DOHH2 (cell line): ENCODE results near the gene DENND4C.

Experiments
- H3F3A ChIP-seq: fragments of 200-600 bp; sonication (generic), shearing (Covaris generic); 2 replicates; pipeline ENCODE4 v1.6.0; 2016; ENCODE audit warnings: antibody characterized with exemption, mild to moderate bottlenecking; ENCODE audit not compliant: control insufficient read depth, insufficient read depth
- H3K27ac ChIP-seq: fragments of 200-600 bp; sonication (generic); 2 replicates; pipeline ENCODE4 v1.5.1; 2014; ENCODE audit warnings: low read depth, mild to moderate bottlenecking, low read length, moderate library complexity
- H3K27me3 ChIP-seq: fragments of 200-600 bp; sonication (generic); 2 replicates; pipeline ENCODE4 v1.6.1; 2014; ENCODE audit warnings: mild to moderate bottlenecking, low read length, mixed read lengths; ENCODE audit not compliant: control insufficient read depth
- H3K36me3 ChIP-seq: fragments of 200-600 bp; sonication (generic); 2 replicates; pipeline ENCODE4 v1.6.1; 2014; ENCODE audit warnings: mild to moderate bottlenecking, low read length, moderate library complexity, mixed read lengths; ENCODE audit not compliant: control insufficient read depth
- H3K4me1 ChIP-seq: fragments of 200-600 bp; sonication (generic); 2 replicates; pipeline ENCODE4 v1.6.1; 2014; ENCODE audit warnings: mild to moderate bottlenecking, low read length, mixed read lengths; ENCODE audit not compliant: control insufficient read depth
- H3K4me2 ChIP-seq: fragments of 200-600 bp; sonication (generic); 2 replicates; pipeline ENCODE4 v1.6.0; 2014; ENCODE audit warnings: mild to moderate bottlenecking, low read length, moderate library complexity
- H3K4me3 ChIP-seq: fragments of 200-600 bp; sonication (generic); 2 replicates; pipeline ENCODE4 v1.5.1; 2014; ENCODE audit warnings: mild to moderate bottlenecking, low read length, mixed read lengths
- H3K79me2 ChIP-seq: fragments of 200-600 bp; sonication (generic); 2 replicates; pipeline ENCODE4 v1.6.1; 2014; ENCODE audit warnings: mild to moderate bottlenecking, low read length, mixed read lengths; ENCODE audit not compliant: control insufficient read depth
- H3K9me2 ChIP-seq: fragments of 200-600 bp; sonication (generic); replicated peaks from 2 replicates; pipeline ENCODE4 v1.6.1; 2014; ENCODE audit warnings: mild to moderate bottlenecking, low read length, mixed read lengths; ENCODE audit not compliant: control insufficient read depth
- H3K9me3 ChIP-seq: fragments of 200-600 bp; sonication (generic); 2 replicates; pipeline ENCODE4 v1.6.1; 2014; ENCODE audit warnings: antibody characterized with exemption, low read length, mixed read lengths; ENCODE audit not compliant: control insufficient read depth, insufficient read depth
- H4K20me1 ChIP-seq: fragments of 200-600 bp; sonication (generic); 2 replicates; pipeline ENCODE4 v1.6.0; 2014; ENCODE audit warnings: low read depth, mild to moderate bottlenecking, antibody characterized with exemption, low read length, moderate library complexity; ENCODE audit not compliant: control insufficient read depth, insufficient read depth
- EZH2phosphoT487 ChIP-seq: fragments of 200-600 bp; sonication (generic); IDR thresholded peaks from 2 replicates; pipeline ENCODE4 v1.6.1; 2017; ENCODE audit warnings: borderline replicate concordance, mild to moderate bottlenecking, antibody characterized with exemption, low read length, moderate library complexity, mixed read lengths
- TF ChIP-seq, protein P1 (sequence below): fragments of 200-600 bp; sonication (generic); IDR thresholded peaks from one replicate; pipeline ENCODE4 v1.5.1; 2014; ENCODE audit warnings: antibody characterized with exemption, mild to moderate bottlenecking, low read depth, low read length; ENCODE audit not compliant: poor library complexity, severe bottlenecking

Gene DENND4C

DNA sequence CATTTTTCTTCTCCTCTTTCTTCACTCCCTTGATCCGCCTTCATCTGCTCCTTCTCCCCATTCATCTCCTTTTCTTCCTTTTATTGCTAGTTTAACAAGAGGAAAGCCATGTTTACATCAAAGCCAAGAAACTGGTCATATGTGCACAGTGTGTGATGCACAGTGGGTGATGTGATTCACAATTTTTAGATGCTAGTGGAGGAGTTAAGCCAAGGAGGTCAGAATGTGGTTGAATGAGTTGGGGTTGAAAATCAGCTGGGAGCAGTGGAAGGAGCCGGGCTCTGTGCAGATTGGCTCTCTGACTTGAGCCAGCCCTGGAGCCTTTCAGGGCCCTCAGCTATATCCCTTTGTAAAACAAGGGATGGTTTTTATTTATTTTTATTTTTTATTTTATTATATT is 185.7 kb downstream of the DENND4C start:
- H3K9me2 ChIP-seq = no peaks in the 10 kb centered on the region
- H3K79me2 ChIP-seq = no peaks in the 10 kb centered on the region
- H3K36me3 ChIP-seq = no peaks in the 10 kb centered on the region
- H3K9me3 ChIP-seq = no peaks in the 10 kb centered on the region
- no peak for TF ChIP-seq EZH2phosphoT487
- TF ChIP-seq, protein P1, sequence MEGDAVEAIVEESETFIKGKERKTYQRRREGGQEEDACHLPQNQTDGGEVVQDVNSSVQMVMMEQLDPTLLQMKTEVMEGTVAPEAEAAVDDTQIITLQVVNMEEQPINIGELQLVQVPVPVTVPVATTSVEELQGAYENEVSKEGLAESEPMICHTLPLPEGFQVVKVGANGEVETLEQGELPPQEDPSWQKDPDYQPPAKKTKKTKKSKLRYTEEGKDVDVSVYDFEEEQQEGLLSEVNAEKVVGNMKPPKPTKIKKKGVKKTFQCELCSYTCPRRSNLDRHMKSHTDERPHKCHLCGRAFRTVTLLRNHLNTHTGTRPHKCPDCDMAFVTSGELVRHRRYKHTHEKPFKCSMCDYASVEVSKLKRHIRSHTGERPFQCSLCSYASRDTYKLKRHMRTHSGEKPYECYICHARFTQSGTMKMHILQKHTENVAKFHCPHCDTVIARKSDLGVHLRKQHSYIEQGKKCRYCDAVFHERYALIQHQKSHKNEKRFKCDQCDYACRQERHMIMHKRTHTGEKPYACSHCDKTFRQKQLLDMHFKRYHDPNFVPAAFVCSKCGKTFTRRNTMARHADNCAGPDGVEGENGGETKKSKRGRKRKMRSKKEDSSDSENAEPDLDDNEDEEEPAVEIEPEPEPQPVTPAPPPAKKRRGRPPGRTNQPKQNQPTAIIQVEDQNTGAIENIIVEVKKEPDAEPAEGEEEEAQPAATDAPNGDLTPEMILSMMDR = no peak
- H4K20me1 ChIP-seq = no peaks in the 10 kb centered on the region
- H3K27ac ChIP-seq = no peak overlapping the region
- H3K27me3 ChIP-seq = peaks cover 14% of the 10 kb centered on the region
- H3F3A ChIP-seq = no peaks in the 10 kb centered on the region
- H3K4me1 ChIP-seq = no peaks in the 10 kb centered on the region
- no peak overlapping the region for H3K4me2 ChIP-seq
- H3K4me3 ChIP-seq = no peak overlapping the region

DNA sequence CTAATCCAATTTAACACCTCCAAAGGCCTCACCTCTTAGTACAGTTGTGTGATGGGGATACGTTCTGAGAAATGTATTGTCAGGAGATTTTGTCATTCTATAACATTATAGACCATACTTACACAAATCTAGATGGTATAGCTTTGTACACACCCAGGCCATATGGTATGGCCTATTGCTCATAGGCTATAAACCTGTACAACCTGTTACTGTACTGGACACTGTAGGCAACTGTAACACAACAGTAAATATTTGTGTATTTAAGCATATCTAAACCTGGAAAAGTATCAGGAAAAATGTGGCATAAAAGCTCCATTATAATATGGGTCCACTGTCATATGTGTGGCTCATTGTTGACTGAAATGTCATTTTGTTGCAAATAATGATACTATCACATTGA is 190.4 kb downstream of the DENND4C start:
- peaks cover 7% of the 10 kb centered on the region; the same call in 1 of the 2 replicates for H3K27me3 ChIP-seq
- no peak for TF ChIP-seq EZH2phosphoT487
- TF ChIP-seq, protein P1 = no peak
- no peaks in the 10 kb centered on the region for H3K36me3 ChIP-seq
- H3K9me3 ChIP-seq = no peaks in the 10 kb centered on the region
- H4K20me1 ChIP-seq = no peaks in the 10 kb centered on the region
- no peak overlapping the region for H3K27ac ChIP-seq
- no peak overlapping the region for H3K4me2 ChIP-seq
- no peaks in the 10 kb centered on the region for H3K9me2 ChIP-seq
- no peaks in the 10 kb centered on the region for H3K4me1 ChIP-seq
- H3F3A ChIP-seq = no peaks in the 10 kb centered on the region
- no peak overlapping the region for H3K4me3 ChIP-seq
- no peaks in the 10 kb centered on the region for H3K79me2 ChIP-seq
